H9 (cell line): ENCODE measurements around the gene PHOX2B. TPM values are rescaled to one million over a fixed set of nuclear protein-coding genes. Genes with fewer than 3 reads are reported as not detected.

Experiments used
- DNase-seq: peaks from one replicate; pipeline ENCODE4 v3.0.0-alpha.2; 2017
- H2AFZ ChIP-seq: one replicate; pipeline ENCODE4 v1.6.1; 2013; ENCODE audit warnings: mild to moderate bottlenecking, low read length, control low read depth, moderate library complexity
- H2AK5ac ChIP-seq: 2 replicates; pipeline ENCODE4 v1.6.1; 2013; ENCODE audit warnings: low read length, control low read depth, mixed read lengths; ENCODE audit not compliant: insufficient read length
- H2BK120ac ChIP-seq: one replicate; pipeline ENCODE4 v1.6.1; 2013; ENCODE audit warnings: low read depth, mild to moderate bottlenecking, low read length, control low read depth, inconsistent platforms; ENCODE audit not compliant: poor library complexity, severe bottlenecking
- H2BK12ac ChIP-seq: 2 replicates; pipeline ENCODE4 v1.6.1; 2013; ENCODE audit warnings: low read length, control low read depth, mixed read lengths, low read depth; ENCODE audit not compliant: insufficient read length
- H2BK15ac ChIP-seq: 2 replicates; pipeline ENCODE4 v1.6.1; 2013; ENCODE audit warnings: low read depth, low read length, control low read depth
- H2BK20ac ChIP-seq: one replicate; pipeline ENCODE4 v1.6.1; 2013; ENCODE audit warnings: low read depth, mild to moderate bottlenecking, low read length, control low read depth, inconsistent platforms; ENCODE audit not compliant: poor library complexity, severe bottlenecking
- H2BK5ac ChIP-seq: 2 replicates; pipeline ENCODE4 v1.6.1; 2013; ENCODE audit warnings: low read length, control low read depth, mixed read lengths; ENCODE audit not compliant: insufficient read length
- H3K14ac ChIP-seq: 2 replicates; pipeline ENCODE4 v1.6.1; 2013; ENCODE audit warnings: low read length, control low read depth; ENCODE audit not compliant: insufficient read depth
- H3K18ac ChIP-seq: 2 replicates; pipeline ENCODE4 v1.6.1; 2013; ENCODE audit warnings: low read depth, mild to moderate bottlenecking, mixed read lengths, low read length, control low read depth; ENCODE audit not compliant: insufficient read length
- H3K23ac ChIP-seq: 2 replicates; pipeline ENCODE4 v1.6.1; 2013; ENCODE audit warnings: low read length, control low read depth, mixed read lengths, low read depth; ENCODE audit not compliant: insufficient read length
- H3K23me2 ChIP-seq: 2 replicates; pipeline ENCODE4 v1.6.1; 2013; ENCODE audit warnings: low read depth, mild to moderate bottlenecking, mixed read lengths, low read length, control low read depth; ENCODE audit not compliant: insufficient read length, poor library complexity, severe bottlenecking
- H3K27ac ChIP-seq: 2 replicates; pipeline ENCODE4 v1.5.1; 2013; ENCODE audit warnings: low read length, control low read depth, mixed read lengths, low read depth; ENCODE audit not compliant: insufficient read length
- H3K27me3 ChIP-seq: 2 replicates; pipeline ENCODE4 v1.6.1; 2013; ENCODE audit warnings: low read length, control low read depth, inconsistent platforms; ENCODE audit not compliant: insufficient read depth
- H3K4ac ChIP-seq: 2 replicates; pipeline ENCODE4 v1.6.1; 2013; ENCODE audit warnings: low read depth, mild to moderate bottlenecking, control low read depth, inconsistent platforms, low read length, moderate library complexity
- H3K4me1 ChIP-seq: 2 replicates; pipeline ENCODE4 v1.6.1; 2013; ENCODE audit warnings: low read length, control low read depth, inconsistent platforms; ENCODE audit not compliant: insufficient read depth
- H3K4me2 ChIP-seq: 2 replicates; pipeline ENCODE4 v1.6.1; 2013; ENCODE audit warnings: low read length, control low read depth, mixed read lengths; ENCODE audit not compliant: insufficient read length, insufficient read depth
- H3K56ac ChIP-seq: 2 replicates; pipeline ENCODE4 v1.6.1; 2013; ENCODE audit warnings: low read depth, mild to moderate bottlenecking, mixed read lengths, low read length, control low read depth; ENCODE audit not compliant: insufficient read length
- H3K79me1 ChIP-seq: 2 replicates; pipeline ENCODE4 v1.6.1; 2013; ENCODE audit warnings: low read depth, mild to moderate bottlenecking, moderate library complexity, low read length, control low read depth, inconsistent platforms; ENCODE audit not compliant: insufficient read depth, poor library complexity, severe bottlenecking
- H3K79me2 ChIP-seq: 2 replicates; pipeline ENCODE4 v1.6.1; 2013; ENCODE audit warnings: low read length, control low read depth, inconsistent platforms; ENCODE audit not compliant: insufficient read depth
- H3K9ac ChIP-seq: 2 replicates; pipeline ENCODE4 v1.6.1; 2013; ENCODE audit warnings: low read length, control low read depth, mixed read lengths; ENCODE audit not compliant: insufficient read length; ENCODE audit errors: extremely low read depth
- H3K9me3 ChIP-seq: one replicate; pipeline ENCODE4 v1.6.1; 2013; ENCODE audit warnings: low read depth, low read length, inconsistent platforms; ENCODE audit not compliant: control insufficient read depth
- H3T11ph ChIP-seq: one replicate; pipeline ENCODE4 v1.6.1; 2013; ENCODE audit warnings: mild to moderate bottlenecking, low read length, control low read depth, inconsistent platforms
- H4K20me1 ChIP-seq: one replicate; pipeline ENCODE4 v1.6.1; 2013; ENCODE audit not compliant: control insufficient read depth, insufficient read length, insufficient read depth
- H4K5ac ChIP-seq: 2 replicates; pipeline ENCODE4 v1.6.1; 2013; ENCODE audit warnings: low read depth, mild to moderate bottlenecking, mixed read lengths, low read length, control low read depth; ENCODE audit not compliant: insufficient read length
- H4K8ac ChIP-seq: replicated peaks from 2 replicates; pipeline ENCODE4 v1.6.1; 2013; ENCODE audit warnings: low read length, control low read depth, mixed read lengths, low read depth; ENCODE audit not compliant: insufficient read length
- H4K91ac ChIP-seq: 2 replicates; pipeline ENCODE4 v1.6.1; 2013; ENCODE audit warnings: low read depth, mild to moderate bottlenecking, moderate library complexity, mixed read lengths, low read length, control low read depth; ENCODE audit not compliant: insufficient read length
- H3K27ac Mint-ChIP-seq, 3 experiments: 2 replicates in 2 of 3; 3 replicates in 1 of 3; pipeline ENCODE4 v1.8.0; 2020 to 2021; ENCODE audit warnings: mixed read lengths in 3 of 3, mild to moderate bottlenecking in 1 of 3, moderate library complexity in 1 of 3
- H3K27me3 Mint-ChIP-seq: 2 replicates; pipeline ENCODE4 v1.8.0; 2021; ENCODE audit warnings: low read depth, mild to moderate bottlenecking, moderate library complexity, mixed read lengths
- H3K36me3 Mint-ChIP-seq, 3 experiments: 2 replicates in 2 of 3; 3 replicates in 1 of 3; pipeline ENCODE4 v1.8.0; 2020 to 2021; ENCODE audit warnings: low read depth in 3 of 3, mixed read lengths in 3 of 3; ENCODE audit not compliant: insufficient read depth in 1 of 3
- H3K4me1 Mint-ChIP-seq, 2 experiments: 2 replicates each; pipeline ENCODE4 v1.8.0; 2020; ENCODE audit warnings: mixed read lengths in 2 of 2
- H3K4me3 Mint-ChIP-seq, 2 experiments: 2 replicates in 1 of 2; 3 replicates in 1 of 2; pipeline ENCODE4 v1.8.0; 2020 to 2021; ENCODE audit warnings: mild to moderate bottlenecking in 2 of 2, mixed read lengths in 2 of 2, moderate library complexity in 1 of 2
- H3K9me3 Mint-ChIP-seq, 2 experiments: 2 replicates in 1 of 2; 3 replicates in 1 of 2; pipeline ENCODE4 v1.8.0; 2020; ENCODE audit warnings: mild to moderate bottlenecking in 2 of 2, mixed read lengths in 2 of 2, moderate library complexity in 1 of 2
- CTCF ChIP-seq: fragments of 200-600 bp; sonication (generic); conservative IDR thresholded peaks from 3 replicates; pipeline ENCODE4 v1.8.0; 2021; ENCODE audit warnings: antibody characterized with exemption, mild to moderate bottlenecking
- whole genome bisulfite sequencing: extraction: QIAGEN DNeasy Blood & Tissue Kit; methylation state at CpG from one replicate; pipeline ENCODE4 v1.1.7; 2013; ENCODE audit warnings: missing lambda C conversion rate, low lambda C conversion rate, mixed read lengths; ENCODE audit not compliant: insufficient read length; ENCODE audit errors: extremely low coverage; 5-methylcytosine and 5-hydroxymethylcytosine counted together
- total RNA-seq: library from RNA; stranded (reverse); gene quantifications from 2 replicates; pipeline ENCODE4 v1.2.1, GENCODE V29; 2021

PHOX2B gene
- total RNA-seq, 1 experiment from 2014 or later: not detected

- Histone ChIP-seq H2AK5ac (no peak overlapping the region), H3K23me2 (peaks cover 11% of the 10 kb centered on the region), H4K20me1 (no peaks in the 10 kb centered on the region), H2BK12ac (no peak overlapping the region), H2BK15ac (no peak overlapping the region), H3K79me1 (no peaks in the 10 kb centered on the region), H2BK5ac (no peak overlapping the region), H3K9me3 (no peaks in the 10 kb centered on the region), H2AFZ (no peak overlapping the region), H3K9ac (no peak overlapping the region), H3K56ac (no peak overlapping the region), H3K4me2 (peak overlapping the region; percentile 77), H3K18ac (no peak overlapping the region), H4K8ac (no peak overlapping the region), H2BK120ac (no peak overlapping the region), H2BK20ac (no peak overlapping the region), H3T11ph (no peak overlapping the region), H3K23ac (no peak overlapping the region), H3K27me3 (peaks cover 93% of the 10 kb centered on the region), H4K91ac (no peak overlapping the region), H3K14ac (no peak overlapping the region), H3K79me2 (no peaks in the 10 kb centered on the region), H4K5ac (no peak overlapping the region), H3K27ac (no peak overlapping the region), H3K4ac (no peak overlapping the region), H3K4me1 (no peaks in the 10 kb centered on the region)
- DNase-seq: no peak
- Mint-ChIP-seq H3K9me3 (peaks cover 0 to 6% of the 10 kb centered on the region in 2 experiments; a peak in 2 of 5 replicates), H3K36me3 (no peaks in the 10 kb centered on the region; a peak in 1 of 7 replicates), H3K4me1 (peaks cover 26 to 47% of the 10 kb centered on the region in 2 experiments), H3K27ac (no peak overlapping the region), H3K27me3 (peaks cover 100% of the 10 kb centered on the region), H3K4me3 (peak overlapping the region; percentile 35 to 75)
- no peak for TF ChIP-seq CTCF
- WGBS: no CpG with 5 or more reads among the region's 10 CpGs
These were observed 3.7 kb upstream of the PHOX2B start for GRCh38 chr4:41752081-41752836.
